NCI-H345 treated with DMSO at 0.1 percent for 48 hours (cell line): Measurements from ENCODE around the gene GDF11.
A peak's percentile ranks its signal among the peaks of the same experiment; 100 is the strongest.

Experiments
- DNase-seq: peaks from one replicate; lab custom pipeline; 2025; ENCODE audit not compliant: unreplicated experiment; lab: John Stamatoyannopoulos, UW

Gene GDF11

GRCh38 chr12:55742719-55743405 lies at the start of gene GDF11:
TSS of gene GDF11 (plus strand) at chr12:55743122. CDS start at chr12:55743317, 195 bp downstream.
- DNase-seq, result peak; percentile 53

GRCh38 chr12:55693323-55694187 lies 49.4 kb upstream of the GDF11 start:
- DNase-seq, result no peak

GRCh38 chr12:55694188-55694515 lies 48.8 kb upstream of the GDF11 start:
- DNase-seq, result no peak

- no peak for DNase-seq
Measured at GRCh38 chr12:55694651-55695050, 48.3 kb upstream of the GDF11 start.

GRCh38 chr12:55695349-55695748 lies 47.6 kb upstream of the GDF11 start:
- DNase-seq, result no peak

- no peak for DNase-seq
Measured at GRCh38 chr12:55696141-55696540, 46.8 kb upstream of the GDF11 start.

- DNase-seq, result no peak
Measured at GRCh38 chr12:55696796-55697462, 46.0 kb upstream of the GDF11 start.

GRCh38 chr12:55697686-55698085 lies 45.2 kb upstream of the GDF11 start:
- DNase-seq, result no peak

GRCh38 chr12:55698241-55698955 lies 44.5 kb upstream of the GDF11 start:
- no peak for DNase-seq

GRCh38 chr12:55698965-55699364 lies 44.0 kb upstream of the GDF11 start:
- no peak for DNase-seq

- DNase-seq, result no peak
Measured at GRCh38 chr12:55699471-55700055, 43.4 kb upstream of the GDF11 start.

GRCh38 chr12:55700255-55701018 lies 42.5 kb upstream of the GDF11 start:
- DNase-seq, result no peak

- no peak for DNase-seq
Measured at GRCh38 chr12:55702861-55703260, 40.1 kb upstream of the GDF11 start.

- DNase-seq, result no peak
Measured at GRCh38 chr12:55703288-55703687, 39.6 kb upstream of the GDF11 start.

- DNase-seq, result no peak
Measured at GRCh38 chr12:55703901-55704761, 38.8 kb upstream of the GDF11 start.

GRCh38 chr12:55704824-55705718 lies 37.9 kb upstream of the GDF11 start:
- DNase-seq, result no peak

- DNase-seq, result no peak
Measured at GRCh38 chr12:55705782-55706402, 37.0 kb upstream of the GDF11 start.
